IPS-NIHi11 (cell line): ENCODE results near the gene EIF4H.
"Not testable (repeated sequence)": the region's sequence is repeated elsewhere in the genome, so short reads cannot be mapped to it uniquely, and the experiment has no call there.

Experiments used
- DNase-seq: peaks from one replicate; pipeline ENCODE4 v3.0.0; 2012; ENCODE audit warnings: mixed read lengths, low spot score

EIF4H gene

GRCh38 chr7:74175340-74175739, 1.2 kb downstream of the EIF4H start:
- DNase-seq, result no peak

- DNase-seq, result no peak
These were observed 2.4 kb downstream of the EIF4H start for GRCh38 chr7:74176555-74176954.

GRCh38 chr7:74178632-74179031, 4.5 kb downstream of the EIF4H start:
- DNase-seq, result no peak

- no peak for DNase-seq
These were observed 5.9 kb downstream of the EIF4H start for GRCh38 chr7:74179935-74180604.

- DNase-seq, result no peak
These were observed 6.7 kb downstream of the EIF4H start for GRCh38 chr7:74180866-74181265.

- DNase-seq, result no peak
These were observed 7.7 kb downstream of the EIF4H start for GRCh38 chr7:74181821-74182220.

GRCh38 chr7:74182453-74183090, 8.4 kb downstream of the EIF4H start:
- DNase-seq, result no peak

GRCh38 chr7:74183142-74183541, 9.0 kb downstream of the EIF4H start:
- no peak for DNase-seq

- peak; percentile 46 for DNase-seq
These were observed 9.7 kb downstream of the EIF4H start for GRCh38 chr7:74183653-74184450.

GRCh38 chr7:74185016-74185415, 10.9 kb downstream of the EIF4H start:
- DNase-seq, result no peak

- DNase-seq, result no peak
These were observed 11.5 kb downstream of the EIF4H start for GRCh38 chr7:74185636-74186035.

- DNase-seq, result no peak
These were observed 13.9 kb downstream of the EIF4H start for GRCh38 chr7:74187915-74188675.

GRCh38 chr7:74190259-74190658, 16.1 kb downstream of the EIF4H start:
- DNase-seq, result no peak

- DNase-seq, result no peak
These were observed 17.1 kb downstream of the EIF4H start for GRCh38 chr7:74191231-74191630.

GRCh38 chr7:74193054-74193453, 18.9 kb downstream of the EIF4H start:
- DNase-seq, result no peak

GRCh38 chr7:74193913-74194312, 19.8 kb downstream of the EIF4H start:
- DNase-seq, result no peak

- DNase-seq, result no peak
These were observed 20.5 kb downstream of the EIF4H start for GRCh38 chr7:74194686-74195085.

- not testable (repeated sequence) for DNase-seq
These were observed 21.1 kb downstream of the EIF4H start for GRCh38 chr7:74195139-74195860.

- not testable (repeated sequence) for DNase-seq
These were observed 22.0 kb downstream of the EIF4H start for GRCh38 chr7:74195968-74196654.

- DNase-seq, result no peak
These were observed 23.4 kb downstream of the EIF4H start for GRCh38 chr7:74197449-74198124.
